Epithelial cell of prostate (primary cell): ENCODE measurements around the gene ETFDH.
"Not testable (repeated sequence)": the region's sequence is repeated elsewhere in the genome, so short reads cannot be mapped to it uniquely, and the experiment has no call there.

Experiments
- DNase-seq: peaks from one replicate; pipeline ENCODE4 v3.0.0-alpha.2; 2011; ENCODE audit warnings: low read depth, low spot score
- H3K27ac ChIP-seq: fragments of 450-650 bp; 2 replicates; pipeline ENCODE4 v1.5.1; 2017; ENCODE audit warnings: mild to moderate bottlenecking

ETFDH gene

DNA sequence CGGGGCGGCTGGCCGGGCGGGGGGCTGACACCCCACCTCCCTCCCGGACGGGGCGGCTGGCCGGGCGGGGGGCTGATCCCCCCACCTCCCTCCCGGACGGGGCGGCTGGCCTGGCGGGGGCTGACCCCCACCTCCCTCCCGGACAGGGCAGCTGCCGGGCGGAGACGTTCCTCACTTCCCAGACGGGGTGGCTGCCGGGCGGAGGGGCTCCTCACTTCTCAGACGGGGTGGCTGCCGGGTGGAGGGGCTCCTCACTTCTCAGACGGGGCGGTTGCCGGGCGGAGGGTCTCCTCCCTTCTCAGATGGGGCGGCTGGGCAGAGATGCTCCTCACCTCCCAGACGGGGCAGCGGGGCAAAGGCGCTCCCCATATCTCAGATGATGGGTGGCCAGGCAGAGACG, 74.4 kb downstream of the ETFDH start:
- H3K27ac ChIP-seq, DNase-seq: not testable (repeated sequence)

DNA sequence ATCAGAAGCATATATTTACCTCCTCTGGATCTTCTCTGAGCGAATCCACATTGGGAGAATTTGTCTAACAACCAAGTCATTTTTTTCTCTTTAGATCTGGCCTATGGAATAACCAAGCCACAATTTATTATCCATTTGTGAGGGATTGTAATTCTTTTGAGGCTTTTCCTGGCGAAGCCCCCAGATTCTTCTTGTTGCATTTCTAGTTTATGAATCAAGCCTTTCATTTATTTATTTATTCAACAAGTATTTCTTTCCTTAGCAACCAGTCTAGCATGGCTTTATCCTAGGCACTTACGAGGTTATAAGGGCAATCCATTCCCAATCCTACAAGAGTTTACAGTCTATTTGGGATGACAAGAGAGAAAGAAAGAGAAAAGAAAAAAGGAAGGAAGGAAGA, 78.3 kb downstream of the ETFDH start:
- no peak overlapping the region for H3K27ac ChIP-seq
- DNase-seq, result no peak

DNA sequence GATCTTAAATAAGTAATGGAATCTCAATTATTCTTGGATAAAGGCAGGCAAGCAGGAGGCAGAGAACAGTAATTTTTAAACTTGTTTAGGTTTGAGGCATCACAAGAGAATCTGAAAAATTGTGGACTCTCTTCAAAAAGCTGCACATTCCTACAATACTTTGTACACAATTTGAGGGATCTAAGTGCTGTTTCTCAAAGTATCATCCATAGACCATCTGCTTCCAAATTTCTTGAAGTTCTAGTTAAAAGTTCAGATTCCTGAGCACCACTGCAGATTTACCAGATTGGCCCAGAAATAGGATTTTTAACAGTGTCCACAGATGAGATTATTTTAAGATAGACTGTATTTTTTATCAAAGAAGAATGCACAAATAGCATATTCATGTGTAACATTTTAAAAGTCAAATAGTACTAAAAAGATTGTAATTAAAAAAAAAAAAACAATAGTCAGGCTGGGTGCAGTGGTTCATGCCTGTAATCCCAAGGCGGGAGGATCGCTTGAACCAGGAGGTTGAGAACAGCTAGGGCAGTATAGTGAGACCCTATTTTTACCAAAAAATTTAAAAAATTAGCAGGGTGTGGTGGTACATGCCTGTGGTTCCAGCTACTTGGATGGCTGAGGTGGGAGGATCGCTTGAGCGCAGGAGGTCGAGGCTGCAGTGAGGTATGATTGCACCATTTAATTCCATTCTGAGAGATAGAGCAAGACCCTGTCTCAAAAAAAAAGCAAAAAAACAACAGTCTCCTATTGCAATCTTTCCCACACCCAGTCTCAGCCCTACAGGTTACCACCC, 82.5 kb downstream of the ETFDH start:
- no peak overlapping the region for H3K27ac ChIP-seq

GRCh38 chr4:158755819-158756218, 83.7 kb downstream of the ETFDH start:
- not testable (repeated sequence) for DNase-seq, H3K27ac ChIP-seq

More for the DNA sequence above, 82.5 kb downstream of the ETFDH start:
- no peak for DNase-seq

GRCh38 chr4:158756588-158756987, 84.5 kb downstream of the ETFDH start:
- H3K27ac ChIP-seq, result no peak overlapping the region
- no peak for DNase-seq

DNA sequence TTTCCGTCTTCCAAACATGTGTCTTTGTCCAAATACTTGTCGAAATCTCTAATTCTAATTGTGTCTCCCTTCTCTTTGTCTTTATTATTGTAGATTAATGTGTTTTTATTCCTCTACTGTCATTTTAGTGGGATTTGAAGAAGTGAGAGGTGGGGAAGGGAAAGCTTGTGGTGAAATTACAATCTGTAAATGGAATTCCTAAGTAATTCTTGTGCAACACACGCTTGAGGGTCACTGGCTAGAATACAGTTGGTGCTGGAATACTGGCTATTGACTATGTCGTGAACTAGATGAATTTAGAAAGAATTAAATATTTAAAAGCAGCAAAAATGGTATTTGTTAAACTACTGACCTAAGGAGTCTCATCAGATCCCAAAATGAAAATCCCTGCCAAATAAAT, 86.0 kb downstream of the ETFDH start:
- no peak for DNase-seq
- H3K27ac ChIP-seq, result no peak overlapping the region

GRCh38 chr4:158758703-158759102, 86.6 kb downstream of the ETFDH start:
- H3K27ac ChIP-seq, result no peak overlapping the region
- no peak for DNase-seq
